Measurements from ENCODE around the gene SRGAP2C. TPM values are rescaled to one million over a fixed set of nuclear protein-coding genes. Genes with fewer than 3 reads are reported as not detected.
"Not testable (repeated sequence)": the region's sequence is repeated elsewhere in the genome, so short reads cannot be mapped to it uniquely, and the experiment has no call there.

SRGAP2C gene
- polyA plus RNA-seq, 1 donor (not counting 4 experiments of a cell fraction or from before 2014, with no cell fraction given): 4.5 TPM

DNA sequence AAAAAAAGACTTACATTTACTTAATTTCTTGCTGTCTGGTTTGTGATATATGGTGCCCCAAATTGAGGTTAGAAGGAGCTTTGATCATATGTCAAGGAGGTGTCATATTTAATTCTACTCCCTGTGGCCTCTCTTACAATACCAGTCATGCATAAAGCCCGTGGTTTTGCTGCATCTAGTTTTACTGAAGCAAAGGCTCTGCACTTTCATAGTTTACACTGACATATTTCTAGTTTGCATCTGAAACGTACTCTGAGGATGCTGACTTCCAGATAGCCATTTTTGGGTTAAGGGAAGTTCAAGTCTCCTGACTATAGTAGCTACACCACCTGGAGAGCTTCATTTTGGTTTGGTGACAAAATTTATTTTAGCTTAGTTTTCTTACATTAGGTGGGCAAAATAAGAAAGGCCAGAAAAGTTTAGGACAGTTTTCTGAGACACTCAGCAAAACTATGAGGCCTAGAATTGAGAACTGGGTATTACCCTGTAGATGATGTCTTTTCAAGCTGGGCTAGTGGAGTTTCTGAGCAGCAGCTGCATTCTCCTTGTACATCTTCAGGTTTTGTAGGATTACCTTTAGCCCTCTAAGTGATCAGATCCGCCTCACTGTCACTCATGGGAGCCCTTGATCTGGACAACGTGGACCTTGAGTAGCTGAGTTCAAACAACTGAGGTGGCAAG is 47.8 kb downstream of the SRGAP2C start:
- H3K9me1 ChIP-seq (ENCODE audit: control insufficient read depth, extremely low read depth, insufficient read depth, low read length); H3K27ac ChIP-seq (ENCODE audit: control insufficient read depth, insufficient read depth, low read length); H3K9me3 ChIP-seq (ENCODE audit: control insufficient read depth, low read depth, low read length); FAIRE-seq; H3K9ac ChIP-seq (ENCODE audit: control insufficient read depth, extremely low read depth, insufficient read depth, low read length); H3K4me2 ChIP-seq (ENCODE audit: control insufficient read depth, extremely low read depth, insufficient read depth, low read depth, low read length); dilution Hi-C loops (cut with MboI; ENCODE audit: extremely low pct_ligation_motif_present, low sequenced_read_pairs); DNase-seq (ENCODE audit: low read depth, low spot score); H3K79me2 ChIP-seq (ENCODE audit: control insufficient read depth, insufficient read depth, low read length); H3K4me3 ChIP-seq (ENCODE audit: control insufficient read depth in 2 of 3, extremely low read depth in 1 of 3, insufficient read depth in 2 of 3, low read depth in 1 of 3, low read length in 3 of 3); H2AFZ ChIP-seq (ENCODE audit: control insufficient read depth, low read length); H3K4me1 ChIP-seq (ENCODE audit: control insufficient read depth, extremely low read depth, insufficient read depth, low read length); H4K20me1 ChIP-seq (ENCODE audit: control insufficient read depth, extremely low read depth, insufficient read depth, low read length); H3K36me3 ChIP-seq (ENCODE audit: control insufficient read depth in 2 of 2, extremely low read depth in 1 of 2, insufficient read depth in 2 of 2, low read length in 2 of 2); H3K27me3 ChIP-seq (ENCODE audit: control insufficient read depth, extremely low read depth, insufficient read depth, low read length): not testable (repeated sequence)

GRCh38 chr1:121234090-121234759 is 49.5 kb downstream of the SRGAP2C start:
- H3K9ac ChIP-seq (ENCODE audit: control insufficient read depth, extremely low read depth, insufficient read depth, low read length); H3K27ac ChIP-seq (ENCODE audit: control insufficient read depth, insufficient read depth, low read length); H3K9me1 ChIP-seq (ENCODE audit: control insufficient read depth, extremely low read depth, insufficient read depth, low read length); H4K20me1 ChIP-seq (ENCODE audit: control insufficient read depth, extremely low read depth, insufficient read depth, low read length); H3K4me1 ChIP-seq (ENCODE audit: control insufficient read depth, extremely low read depth, insufficient read depth, low read length); H3K4me3 ChIP-seq (ENCODE audit: control insufficient read depth in 2 of 3, extremely low read depth in 1 of 3, insufficient read depth in 2 of 3, low read depth in 1 of 3, low read length in 3 of 3); H3K9me3 ChIP-seq (ENCODE audit: control insufficient read depth, low read depth, low read length); DNase-seq (ENCODE audit: low read depth, low spot score); H3K79me2 ChIP-seq (ENCODE audit: control insufficient read depth, insufficient read depth, low read length); H3K36me3 ChIP-seq (ENCODE audit: control insufficient read depth in 2 of 2, extremely low read depth in 1 of 2, insufficient read depth in 2 of 2, low read length in 2 of 2); H2AFZ ChIP-seq (ENCODE audit: control insufficient read depth, low read length); FAIRE-seq; H3K4me2 ChIP-seq (ENCODE audit: control insufficient read depth, extremely low read depth, insufficient read depth, low read depth, low read length); dilution Hi-C loops (cut with MboI; ENCODE audit: extremely low pct_ligation_motif_present, low sequenced_read_pairs); H3K27me3 ChIP-seq (ENCODE audit: control insufficient read depth, extremely low read depth, insufficient read depth, low read length): not testable (repeated sequence)

DNA sequence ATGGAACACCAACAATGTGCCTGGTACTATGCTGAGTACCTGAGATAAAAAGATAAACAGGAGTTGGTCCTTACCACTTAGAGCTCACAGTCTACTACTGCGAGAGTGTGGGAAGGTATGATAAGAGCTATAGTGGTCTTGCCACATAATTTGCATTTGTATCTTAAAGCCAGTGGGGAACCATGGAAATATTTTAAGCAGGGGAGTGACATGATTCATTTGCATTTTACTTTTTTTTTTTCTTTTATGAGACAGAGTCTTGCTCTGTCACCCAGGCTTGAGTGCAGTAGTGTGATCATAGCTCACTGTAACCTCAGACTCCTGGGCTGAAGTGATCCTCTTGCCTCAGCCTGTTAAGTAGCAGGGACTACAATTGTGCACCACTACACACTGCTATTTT is 53.6 kb downstream of the SRGAP2C start:
- DNase-seq (ENCODE audit: low read depth, low spot score); H3K36me3 ChIP-seq (ENCODE audit: control insufficient read depth in 2 of 2, extremely low read depth in 1 of 2, insufficient read depth in 2 of 2, low read length in 2 of 2); H3K4me3 ChIP-seq (ENCODE audit: control insufficient read depth in 2 of 3, extremely low read depth in 1 of 3, insufficient read depth in 2 of 3, low read depth in 1 of 3, low read length in 3 of 3); H3K4me1 ChIP-seq (ENCODE audit: control insufficient read depth, extremely low read depth, insufficient read depth, low read length); H3K4me2 ChIP-seq (ENCODE audit: control insufficient read depth, extremely low read depth, insufficient read depth, low read depth, low read length); FAIRE-seq; H4K20me1 ChIP-seq (ENCODE audit: control insufficient read depth, extremely low read depth, insufficient read depth, low read length); H3K79me2 ChIP-seq (ENCODE audit: control insufficient read depth, insufficient read depth, low read length); H3K27ac ChIP-seq (ENCODE audit: control insufficient read depth, insufficient read depth, low read length); H3K9ac ChIP-seq (ENCODE audit: control insufficient read depth, extremely low read depth, insufficient read depth, low read length); H3K9me1 ChIP-seq (ENCODE audit: control insufficient read depth, extremely low read depth, insufficient read depth, low read length); H2AFZ ChIP-seq (ENCODE audit: control insufficient read depth, low read length); H3K27me3 ChIP-seq (ENCODE audit: control insufficient read depth, extremely low read depth, insufficient read depth, low read length); dilution Hi-C loops (cut with MboI; ENCODE audit: extremely low pct_ligation_motif_present, low sequenced_read_pairs); H3K9me3 ChIP-seq (ENCODE audit: control insufficient read depth, low read depth, low read length): not testable (repeated sequence)

GRCh38 chr1:121243913-121244312 is 59.1 kb downstream of the SRGAP2C start:
- H3K9ac ChIP-seq (ENCODE audit: control insufficient read depth, extremely low read depth, insufficient read depth, low read length); H3K4me3 ChIP-seq (ENCODE audit: control insufficient read depth in 2 of 3, extremely low read depth in 1 of 3, insufficient read depth in 2 of 3, low read depth in 1 of 3, low read length in 3 of 3); H3K4me2 ChIP-seq (ENCODE audit: control insufficient read depth, extremely low read depth, insufficient read depth, low read depth, low read length); FAIRE-seq; H3K9me1 ChIP-seq (ENCODE audit: control insufficient read depth, extremely low read depth, insufficient read depth, low read length); H3K27ac ChIP-seq (ENCODE audit: control insufficient read depth, insufficient read depth, low read length); H3K27me3 ChIP-seq (ENCODE audit: control insufficient read depth, extremely low read depth, insufficient read depth, low read length); H3K4me1 ChIP-seq (ENCODE audit: control insufficient read depth, extremely low read depth, insufficient read depth, low read length); H3K79me2 ChIP-seq (ENCODE audit: control insufficient read depth, insufficient read depth, low read length); H3K36me3 ChIP-seq (ENCODE audit: control insufficient read depth in 2 of 2, extremely low read depth in 1 of 2, insufficient read depth in 2 of 2, low read length in 2 of 2); H2AFZ ChIP-seq (ENCODE audit: control insufficient read depth, low read length); dilution Hi-C loops (cut with MboI; ENCODE audit: extremely low pct_ligation_motif_present, low sequenced_read_pairs); H3K9me3 ChIP-seq (ENCODE audit: control insufficient read depth, low read depth, low read length); DNase-seq (ENCODE audit: low read depth, low spot score); H4K20me1 ChIP-seq (ENCODE audit: control insufficient read depth, extremely low read depth, insufficient read depth, low read length): not testable (repeated sequence)

GRCh38 chr1:121246399-121246798 is 61.6 kb downstream of the SRGAP2C start:
- H3K4me2 ChIP-seq (ENCODE audit: control insufficient read depth, extremely low read depth, insufficient read depth, low read depth, low read length); dilution Hi-C loops (cut with MboI; ENCODE audit: extremely low pct_ligation_motif_present, low sequenced_read_pairs); H3K36me3 ChIP-seq (ENCODE audit: control insufficient read depth in 2 of 2, extremely low read depth in 1 of 2, insufficient read depth in 2 of 2, low read length in 2 of 2); H3K79me2 ChIP-seq (ENCODE audit: control insufficient read depth, insufficient read depth, low read length); H2AFZ ChIP-seq (ENCODE audit: control insufficient read depth, low read length); H3K9me3 ChIP-seq (ENCODE audit: control insufficient read depth, low read depth, low read length); H3K4me3 ChIP-seq (ENCODE audit: control insufficient read depth in 2 of 3, extremely low read depth in 1 of 3, insufficient read depth in 2 of 3, low read depth in 1 of 3, low read length in 3 of 3); DNase-seq (ENCODE audit: low read depth, low spot score); H3K9me1 ChIP-seq (ENCODE audit: control insufficient read depth, extremely low read depth, insufficient read depth, low read length); FAIRE-seq; H3K27me3 ChIP-seq (ENCODE audit: control insufficient read depth, extremely low read depth, insufficient read depth, low read length); H4K20me1 ChIP-seq (ENCODE audit: control insufficient read depth, extremely low read depth, insufficient read depth, low read length); H3K4me1 ChIP-seq (ENCODE audit: control insufficient read depth, extremely low read depth, insufficient read depth, low read length); H3K27ac ChIP-seq (ENCODE audit: control insufficient read depth, insufficient read depth, low read length); H3K9ac ChIP-seq (ENCODE audit: control insufficient read depth, extremely low read depth, insufficient read depth, low read length): not testable (repeated sequence)
